WTC11 (cell line): ENCODE measurements around the gene PEX26. TPM values are rescaled to one million over a fixed set of nuclear protein-coding genes. Genes with fewer than 3 reads are reported as not detected.

Experiments
- ATAC-seq: fragments of 200-7000 bp; cut with Tn5 transposase; 2 replicates; pipeline ENCODE4 v1.10.0; 2021; ENCODE audit warnings: mild to moderate bottlenecking, moderate library complexity
- CTCF ChIA-PET: fragments of 300-600 bp; sonication (Branson Sonifier 250); formaldehyde crosslinking; loops from one replicate; lab custom pipeline; 2021; ENCODE audit warnings: antibody characterized with exemption; lab: Charles Lee
- POLR2A ChIA-PET: fragments of 350-600 bp; sonication (Branson Sonifier 250); formaldehyde crosslinking; loops from one replicate; lab custom pipeline; 2021; ENCODE audit warnings: antibody characterized with exemption; lab: Charles Lee
- DNase-seq: peaks from one replicate; pipeline ENCODE4 v3.0.0; 2021; ENCODE audit warnings: low spot score
- H3K27ac Mint-ChIP-seq: 2 replicates; pipeline ENCODE4 v1.8.0; 2021; ENCODE audit warnings: mixed read lengths
- H3K27me3 Mint-ChIP-seq: 2 replicates; pipeline ENCODE4 v1.8.0; 2021; ENCODE audit warnings: low read depth, mild to moderate bottlenecking, moderate library complexity, mixed read lengths
- H3K36me3 Mint-ChIP-seq: 2 replicates; pipeline ENCODE4 v1.8.0; 2021; ENCODE audit warnings: mixed read lengths
- H3K4me1 Mint-ChIP-seq: 2 replicates; pipeline ENCODE4 v1.8.0; 2022; ENCODE audit warnings: mixed read lengths
- H3K4me3 Mint-ChIP-seq: 2 replicates; pipeline ENCODE4 v1.8.0; 2021; ENCODE audit warnings: mild to moderate bottlenecking, moderate library complexity, mixed read lengths
- H3K9me3 Mint-ChIP-seq: 2 replicates; pipeline ENCODE4 v1.8.0; 2021; ENCODE audit warnings: mixed read lengths
- CBFB ChIP-seq: sonication (generic); formaldehyde crosslinking; IDR thresholded peaks from 2 replicates; pipeline ENCODE4 v1.8.1; 2022; ENCODE audit warnings: mild to moderate bottlenecking, low read depth, missing genetic modification reagents
- CREM ChIP-seq: sonication (generic); formaldehyde crosslinking; IDR thresholded peaks from 2 replicates; pipeline ENCODE4 v1.8.1; 2022; ENCODE audit warnings: mild to moderate bottlenecking, missing genetic modification reagents, moderate library complexity
- CTCF ChIP-seq: fragments of 200-600 bp; IDR thresholded peaks from 2 replicates; pipeline ENCODE4 v1.8.0; 2022; ENCODE audit warnings: antibody characterized with exemption
- E2F4 ChIP-seq: sonication (generic); formaldehyde crosslinking; IDR thresholded peaks from 2 replicates; pipeline ENCODE4 v1.8.1; 2022; ENCODE audit warnings: low read depth, mild to moderate bottlenecking, moderate library complexity, missing genetic modification reagents, borderline replicate concordance
- EMX1 ChIP-seq: fragments of 250-450 bp; sonication (Bioruptor Pico); IDR thresholded peaks from 2 replicates; pipeline ENCODE4 v1.8.0; 2021; ENCODE audit warnings: mild to moderate bottlenecking
- KAT7 ChIP-seq: sonication (generic); formaldehyde crosslinking; IDR thresholded peaks from 2 replicates; pipeline ENCODE4 v1.8.1; 2023; ENCODE audit warnings: missing genetic modification reagents, mild to moderate bottlenecking, borderline replicate concordance
- MYBL2 ChIP-seq: sonication (generic); formaldehyde crosslinking; IDR thresholded peaks from 2 replicates; pipeline ENCODE4 v1.8.1; 2023; ENCODE audit warnings: mild to moderate bottlenecking, moderate library complexity, missing genetic modification reagents
- NR1H2 ChIP-seq: sonication (generic); formaldehyde crosslinking; IDR thresholded peaks from 2 replicates; pipeline ENCODE4 v1.9.0; 2021; ENCODE audit warnings: mild to moderate bottlenecking, moderate library complexity, missing genetic modification reagents
- PRRX2 ChIP-seq: fragments of 250-450 bp; sonication (Bioruptor Pico); IDR thresholded peaks from 2 replicates; pipeline ENCODE4 v1.8.0; 2021; ENCODE audit warnings: mild to moderate bottlenecking
- RORB ChIP-seq: fragments of 250-450 bp; sonication (Bioruptor Pico); IDR thresholded peaks from 2 replicates; pipeline ENCODE4 v1.9.0; 2021; ENCODE audit warnings: mild to moderate bottlenecking
- USF1 ChIP-seq: sonication (generic); formaldehyde crosslinking; IDR thresholded peaks from 2 replicates; pipeline ENCODE4 v1.8.0; 2022; ENCODE audit warnings: mild to moderate bottlenecking, missing genetic modification reagents
- ZBTB21 ChIP-seq: sonication (generic); formaldehyde crosslinking; IDR thresholded peaks from 2 replicates; pipeline ENCODE4 v1.8.1; 2023; ENCODE audit warnings: mild to moderate bottlenecking, missing genetic modification reagents, borderline replicate concordance
- ZBTB43 ChIP-seq: sonication (generic); formaldehyde crosslinking; IDR thresholded peaks from 2 replicates; pipeline ENCODE4 v1.8.1; 2023; ENCODE audit warnings: mild to moderate bottlenecking, missing genetic modification reagents
- ZMAT4 ChIP-seq: fragments of 250-450 bp; sonication (Bioruptor Pico); IDR thresholded peaks from 2 replicates; pipeline ENCODE4 v1.9.0; 2021; ENCODE audit warnings: mild to moderate bottlenecking
- ZNF263 ChIP-seq: sonication (generic); formaldehyde crosslinking; IDR thresholded peaks from 2 replicates; pipeline ENCODE4 v1.8.1; 2022; ENCODE audit warnings: low read depth, mild to moderate bottlenecking, moderate library complexity, missing genetic modification reagents
- ZNF423 ChIP-seq: fragments of 250-450 bp; sonication (Bioruptor Pico); IDR thresholded peaks from 2 replicates; pipeline ENCODE4 v2.1.2; 2022; ENCODE audit warnings: mild to moderate bottlenecking, moderate library complexity
- ZNF532 ChIP-seq: fragments of 250-450 bp; sonication (Bioruptor Pico); IDR thresholded peaks from 2 replicates; pipeline ENCODE4 v1.9.0; 2021; ENCODE audit warnings: mild to moderate bottlenecking, borderline replicate concordance
- ZNF671 ChIP-seq: fragments of 250-450 bp; sonication (Bioruptor Pico); IDR thresholded peaks from 2 replicates; pipeline ENCODE4 v1.8.0; 2021; ENCODE audit warnings: mild to moderate bottlenecking
- total RNA-seq: library from RNA; stranded (reverse); gene quantifications from 3 replicates; pipeline ENCODE4 v1.2.3, GENCODE V29; 2021

The PEX26 gene
- total RNA-seq, 1 experiment from 2014 or later: 52.3 TPM

GRCh38 chr22:18042685-18043084 lies 35.1 kb upstream of the PEX26 start:
- Mint-ChIP-seq H3K4me1 (no peaks in the 10 kb centered on the region), H3K27me3 (no peaks in the 10 kb centered on the region), H3K36me3 (peaks cover 2% of the 10 kb centered on the region), H3K9me3 (peaks cover 12% of the 10 kb centered on the region), H3K4me3 (no peak overlapping the region), H3K27ac (no peak overlapping the region)
- POLR2A ChIA-PET: interaction anchor here (0.7 kb wide), 1 partner anchor 59 kb away, joined by 3 read pairs; no protein-coding TSS in a partner anchor
- TF ChIP-seq EMX1 (no peak), ZBTB21 (CRISPR knock-in tag) (no peak), MYBL2 (CRISPR knock-in tag) (no peak), CTCF (no peak), E2F4 (CRISPR knock-in tag) (no peak), ZNF263 (no peak), KAT7 (no peak)
- no peak for DNase-seq
- CTCF ChIA-PET: no interaction called here
- ATAC-seq: no peak

- Mint-ChIP-seq H3K27ac (no peak overlapping the region), H3K4me1 (no peaks in the 10 kb centered on the region), H3K36me3 (peaks cover 2% of the 10 kb centered on the region), H3K4me3 (no peak overlapping the region), H3K27me3 (no peaks in the 10 kb centered on the region), H3K9me3 (peaks cover 7% of the 10 kb centered on the region)
- no peak for TF ChIP-seq USF1
- no peak for TF ChIP-seq PRRX2
- no peak for TF ChIP-seq ZMAT4 (CRISPR knock-in tag)
- no peak for TF ChIP-seq ZNF671 (CRISPR knock-in tag)
- TF ChIP-seq CBFB: no peak
- TF ChIP-seq RORB (CRISPR knock-in tag): no peak
- TF ChIP-seq CREM (CRISPR knock-in tag): no peak
- TF ChIP-seq ZNF423 (CRISPR knock-in tag): no peak
- TF ChIP-seq NR1H2 (CRISPR knock-in tag): no peak
- TF ChIP-seq ZNF532: no peak
- no peak for TF ChIP-seq ZBTB43 (CRISPR knock-in tag)
- CTCF ChIA-PET: interaction anchor here (0.6 to 1.5 kb wide), 3 partner anchors 14 to 252 kb away, joined by 3 to 5 read pairs (median 4); no protein-coding TSS in a partner anchor
- POLR2A ChIA-PET: no interaction called here
- DNase-seq (no peak), ATAC-seq (no peak)
These were observed 33.1 kb upstream of the PEX26 start for GRCh38 chr22:18044548-18045271.
